Keratinocyte (primary cell): Measurements from ENCODE around the gene BCL2L12.

Experiments
- CTCF ChIP-seq, 3 experiments: IDR thresholded peaks in 1 of 3; conservative IDR thresholded peaks in 1 of 3; optimal IDR thresholded peaks in 1 of 3; 2 replicates in 2 of 3; 3 replicates in 1 of 3; pipeline versions ENCODE3 to v1.5.1; 2011; ENCODE audit warnings: low read length in 3 of 3, mild to moderate bottlenecking in 3 of 3, moderate library complexity in 2 of 3, control low read depth in 1 of 3, inconsistent platforms in 1 of 3; ENCODE audit not compliant: insufficient read depth in 2 of 3; ENCODE audit errors: extremely low read depth in 1 of 3
- EZH2 ChIP-seq: IDR thresholded peaks from one replicate; pipeline ENCODE4 v1.6.1; 2012; ENCODE audit warnings: inconsistent platforms, mild to moderate bottlenecking, low read length, moderate library complexity

- TF ChIP-seq CTCF (optimal IDR thresholded peaks at IDR 0.05 in 1 of 3, IDR thresholded peaks at IDR 0.05 in 1 of 3, conservative IDR thresholded peaks at IDR 0.05 in 1 of 3; ENCODE audit: extremely low read depth in 1 of 3, insufficient read depth in 2 of 3, low read length in 3 of 3) (no peak), EZH2 (no peak)
Observed at GRCh38 chr19:49651820-49652550, 13.7 kb upstream of the BCL2L12 start.
